SJCRH30 (cell line): ENCODE measurements around the gene EPG5. TPM values are rescaled to one million over a fixed set of nuclear protein-coding genes. Genes with fewer than 3 reads are reported as not detected.
"Not testable (repeated sequence)": the region's sequence is repeated elsewhere in the genome, so short reads cannot be mapped to it uniquely, and the experiment has no call there.

Experiments
- DNase-seq, 2 experiments: peaks; one replicate each; pipeline ENCODE4 v3.0.0-alpha.2; 2015 to 2020
- H3K27ac ChIP-seq: fragments of 250-450 bp; sonication (Bioruptor Pico); 2 replicates; pipeline ENCODE4 v1.5.1; 2020; ENCODE audit warnings: mild to moderate bottlenecking, moderate library complexity
- H3K27me3 ChIP-seq: fragments of 250-450 bp; sonication (Bioruptor Pico); 2 replicates; pipeline ENCODE4 v1.5.1; 2020; ENCODE audit warnings: mild to moderate bottlenecking, moderate library complexity
- H3K36me3 ChIP-seq: fragments of 250-450 bp; sonication (Bioruptor Pico); 2 replicates; pipeline ENCODE4 v1.5.1; 2020; ENCODE audit warnings: mild to moderate bottlenecking, moderate library complexity
- H3K4me1 ChIP-seq: fragments of 250-450 bp; sonication (Bioruptor Pico); 2 replicates; pipeline ENCODE4 v1.5.1; 2020; ENCODE audit warnings: mild to moderate bottlenecking, moderate library complexity
- H3K4me3 ChIP-seq: fragments of 250-450 bp; sonication (Bioruptor Pico); 2 replicates; pipeline ENCODE4 v1.5.1; 2020; ENCODE audit warnings: mild to moderate bottlenecking, moderate library complexity
- H3K9me3 ChIP-seq: fragments of 250-450 bp; sonication (Bioruptor Pico); replicated peaks from 2 replicates; pipeline ENCODE4 v1.5.1; 2020; ENCODE audit warnings: mild to moderate bottlenecking, moderate library complexity
- total RNA-seq: library from RNA; depleted of rRNA; stranded (reverse); fragments of >200 nt; shearing (Covaris generic); gene quantifications from 2 replicates; pipeline ENCODE4 v1.2.3, GENCODE V29; 2014

Gene EPG5
- total RNA-seq, 1 experiment from 2014 or later = 8.7 TPM

- H3K4me1 ChIP-seq = no peaks in the 10 kb centered on the region
- no peaks in the 10 kb centered on the region for H3K36me3 ChIP-seq
- H3K9me3 ChIP-seq = no peaks in the 10 kb centered on the region
- no peak overlapping the region for H3K27ac ChIP-seq
- H3K27me3 ChIP-seq = no peaks in the 10 kb centered on the region
- no peak for DNase-seq
- no peak overlapping the region for H3K4me3 ChIP-seq
Measured at GRCh38 chr18:45838302-45839070, 128.6 kb downstream of the EPG5 start.

- H3K27me3 ChIP-seq = no peaks in the 10 kb centered on the region
- no peak overlapping the region for H3K4me3 ChIP-seq
- H3K9me3 ChIP-seq = no peaks in the 10 kb centered on the region
- no peaks in the 10 kb centered on the region for H3K36me3 ChIP-seq
- no peak for DNase-seq
- H3K4me1 ChIP-seq = no peaks in the 10 kb centered on the region
- H3K27ac ChIP-seq = no peak overlapping the region
Measured at GRCh38 chr18:45837283-45838070, 129.7 kb downstream of the EPG5 start.

GRCh38 chr18:45836242-45837205 is 130.6 kb downstream of the EPG5 start:
- Histone ChIP-seq H3K27me3 (no peaks in the 10 kb centered on the region), H3K4me3 (no peak overlapping the region), H3K4me1 (no peaks in the 10 kb centered on the region), H3K9me3 (no peaks in the 10 kb centered on the region), H3K27ac (no peak overlapping the region), H3K36me3 (no peaks in the 10 kb centered on the region)
- DNase-seq = no peak

- H3K9me3 ChIP-seq = no peaks in the 10 kb centered on the region
- no peak overlapping the region for H3K27ac ChIP-seq
- H3K4me1 ChIP-seq = 0 out of 2 replicates have a peak, but pooled peaks cover under 1% of the 10 kb centered on the region
- no peak overlapping the region for H3K4me3 ChIP-seq
- H3K36me3 ChIP-seq = no peaks in the 10 kb centered on the region
- no peaks in the 10 kb centered on the region for H3K27me3 ChIP-seq
- DNase-seq = no peak
Measured at GRCh38 chr18:45835057-45835636, 132.0 kb downstream of the EPG5 start.

GRCh38 chr18:45834306-45834705 is 132.8 kb downstream of the EPG5 start:
- no peaks in the 10 kb centered on the region for H3K27me3 ChIP-seq
- 0 out of 2 replicates have a peak, but pooled peaks cover 3% of the 10 kb centered on the region for H3K4me1 ChIP-seq
- H3K4me3 ChIP-seq = no peak overlapping the region
- no peaks in the 10 kb centered on the region for H3K36me3 ChIP-seq
- H3K27ac ChIP-seq = no peak overlapping the region
- H3K9me3 ChIP-seq = no peaks in the 10 kb centered on the region
- no peak for DNase-seq

- Histone ChIP-seq H3K9me3 (no peaks in the 10 kb centered on the region), H3K27me3 (no peaks in the 10 kb centered on the region), H3K36me3 (no peaks in the 10 kb centered on the region), H3K4me3 (no peak overlapping the region), H3K4me1 (peaks cover 4% of the 10 kb centered on the region; the same call in 1 of the 2 replicates), H3K27ac (no peak overlapping the region)
- DNase-seq = no peak
Measured at GRCh38 chr18:45833846-45834245, 133.3 kb downstream of the EPG5 start.

- Histone ChIP-seq H3K4me3 (no peak overlapping the region), H3K27me3 (no peaks in the 10 kb centered on the region), H3K9me3 (no peaks in the 10 kb centered on the region), H3K4me1 (peaks cover 21% of the 10 kb centered on the region; the same call in 1 of the 2 replicates), H3K36me3 (no peaks in the 10 kb centered on the region), H3K27ac (no peak overlapping the region)
- DNase-seq = no peak
Measured at GRCh38 chr18:45830917-45831316, 136.2 kb downstream of the EPG5 start.

GRCh38 chr18:45829855-45830254 is 137.3 kb downstream of the EPG5 start:
- DNase-seq = no peak
- no peaks in the 10 kb centered on the region for H3K9me3 ChIP-seq
- no peaks in the 10 kb centered on the region for H3K27me3 ChIP-seq
- no peaks in the 10 kb centered on the region for H3K36me3 ChIP-seq
- no peak overlapping the region for H3K4me3 ChIP-seq
- no peak overlapping the region for H3K27ac ChIP-seq
- peaks cover 21% of the 10 kb centered on the region; the same call in 1 of the 2 replicates for H3K4me1 ChIP-seq

- H3K9me3 ChIP-seq = no peaks in the 10 kb centered on the region
- H3K36me3 ChIP-seq = no peaks in the 10 kb centered on the region
- H3K4me3 ChIP-seq = no peak overlapping the region
- H3K27me3 ChIP-seq = no peaks in the 10 kb centered on the region
- H3K4me1 ChIP-seq = peaks cover 21% of the 10 kb centered on the region; the same call in 1 of the 2 replicates
- no peak for DNase-seq
- H3K27ac ChIP-seq = no peak overlapping the region
Measured at GRCh38 chr18:45828917-45829811, 138.0 kb downstream of the EPG5 start.

- DNase-seq, H3K36me3 ChIP-seq, H3K27ac ChIP-seq, H3K4me3 ChIP-seq, H3K27me3 ChIP-seq, H3K9me3 ChIP-seq: not testable (repeated sequence)
- H3K4me1 ChIP-seq = peaks cover 21% of the 10 kb centered on the region; the same call in 1 of the 2 replicates
Measured at GRCh38 chr18:45826716-45827115, 140.4 kb downstream of the EPG5 start.

- no peak overlapping the region for H3K27ac ChIP-seq
- H3K4me1 ChIP-seq = peaks cover 21% of the 10 kb centered on the region; the same call in 1 of the 2 replicates
- H3K36me3 ChIP-seq = no peaks in the 10 kb centered on the region
- no peaks in the 10 kb centered on the region for H3K27me3 ChIP-seq
- no peak for DNase-seq
- no peak overlapping the region for H3K4me3 ChIP-seq
- H3K9me3 ChIP-seq = no peaks in the 10 kb centered on the region
Measured at GRCh38 chr18:45826084-45826483, 141.0 kb downstream of the EPG5 start.

GRCh38 chr18:45825258-45826044 is 141.7 kb downstream of the EPG5 start, which contains the start of gene SIGLEC15:
Gene SIGLEC15 (plus strand): TSS chr18:45825675. CDS start chr18:45825729, 54 bp downstream.
- Histone ChIP-seq H3K9me3 (no peaks in the 10 kb centered on the region), H3K27me3 (no peaks in the 10 kb centered on the region), H3K4me3 (no peak within 1 kb of the TSS), H3K4me1 (peaks cover 21% of the 10 kb centered on the region; the same call in 1 of the 2 replicates), H3K36me3 (no peaks in the 10 kb centered on the region), H3K27ac (no peak within 1 kb of the TSS)
- no peak for DNase-seq

GRCh38 chr18:45821711-45822110 is 145.4 kb downstream of the EPG5 start:
- no peaks in the 10 kb centered on the region for H3K4me1 ChIP-seq
- H3K27ac ChIP-seq = no peak overlapping the region
- H3K36me3 ChIP-seq = no peaks in the 10 kb centered on the region
- no peaks in the 10 kb centered on the region for H3K9me3 ChIP-seq
- H3K4me3 ChIP-seq = no peak overlapping the region
- DNase-seq = no peak
- H3K27me3 ChIP-seq = no peaks in the 10 kb centered on the region
